Left colon (tissue), 2 donors: ENCODE results near the gene LAG3. TPM values are rescaled to one million over a fixed set of nuclear protein-coding genes. Genes with fewer than 3 reads are reported as not detected.
A peak's percentile ranks its signal among the peaks of the same experiment; 100 is the strongest.

ENCODE experiments used
- ATAC-seq: fragments of 200-7000 bp; cut with Tn5 transposase; one replicate; pipeline ENCODE4 v1.9.1; 2020; ENCODE audit warnings: mild to moderate bottlenecking, moderate library complexity
- DNase-seq, 2 donors: peaks; one replicate each; pipeline ENCODE4 v3.0.0-alpha.2; 2020
- intact Hi-C, 2 donors: fragments of 100-400 bp; cut with DNase I in 1 of 2; cut with micrococcal nuclease in 1 of 2; formaldehyde crosslinking; loops; one replicate each; pipeline versions ENCODE4 v1.11.2 to v1.14.0; 2022; cut with DNase I, micrococcal nuclease
- total RNA-seq, 2 donors: library from RNA; stranded (reverse); fragmentation: NEBNext Ultra II Directional; extraction: Animal tissue kit (Norgen Biotek cat#: 25700); gene quantifications; one replicate each; pipeline ENCODE4 v1.2.1, GENCODE V29; 2021
- donor health status: DM: no; HTN: no; CAD: no.
- donor health status: DM: yes; HTN: yes; CAD: no.

The LAG3 gene
- total RNA-seq, 2 donors from 2014 or later, result 0.89 to 1.6 TPM

DNA sequence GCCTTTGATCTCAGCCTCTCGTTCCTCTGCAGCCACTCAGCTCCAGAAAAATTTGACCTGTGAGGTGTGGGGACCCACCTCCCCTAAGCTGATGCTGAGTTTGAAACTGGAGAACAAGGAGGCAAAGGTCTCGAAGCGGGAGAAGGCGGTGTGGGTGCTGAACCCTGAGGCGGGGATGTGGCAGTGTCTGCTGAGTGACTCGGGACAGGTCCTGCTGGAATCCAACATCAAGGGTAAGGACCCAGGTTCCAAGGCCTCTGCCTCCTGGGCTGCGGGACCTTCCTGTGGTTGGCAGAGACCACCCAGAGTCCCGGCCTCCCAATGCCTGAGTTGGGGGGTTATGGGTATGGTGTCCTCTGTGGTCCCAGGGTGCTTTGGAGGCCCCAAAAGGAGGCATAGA, 44.8 kb downstream of the LAG3 start:
- intact Hi-C loops, result no loop called here
- ATAC-seq (no peak), DNase-seq (no peak)

DNA sequence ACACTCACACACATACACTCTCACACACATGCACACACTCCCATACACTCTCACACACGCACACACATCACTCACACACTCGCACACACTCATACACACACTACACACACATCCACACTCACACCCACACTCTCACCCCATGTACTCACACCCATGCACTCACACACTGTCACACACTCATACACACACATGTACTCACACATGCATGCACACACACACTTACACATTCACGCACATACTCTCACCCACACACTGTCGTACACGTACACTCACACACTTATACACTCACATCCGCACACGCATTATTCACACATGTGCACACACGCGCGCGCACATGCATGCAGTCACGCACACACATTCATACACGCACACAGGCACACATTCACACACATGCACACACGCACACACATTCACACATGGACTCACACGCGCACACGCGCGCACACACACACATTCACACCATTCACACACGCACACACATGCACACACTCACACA, 45.4 kb downstream of the LAG3 start:
- ATAC-seq, result no peak
- intact Hi-C loops, result no loop called here

DNA sequence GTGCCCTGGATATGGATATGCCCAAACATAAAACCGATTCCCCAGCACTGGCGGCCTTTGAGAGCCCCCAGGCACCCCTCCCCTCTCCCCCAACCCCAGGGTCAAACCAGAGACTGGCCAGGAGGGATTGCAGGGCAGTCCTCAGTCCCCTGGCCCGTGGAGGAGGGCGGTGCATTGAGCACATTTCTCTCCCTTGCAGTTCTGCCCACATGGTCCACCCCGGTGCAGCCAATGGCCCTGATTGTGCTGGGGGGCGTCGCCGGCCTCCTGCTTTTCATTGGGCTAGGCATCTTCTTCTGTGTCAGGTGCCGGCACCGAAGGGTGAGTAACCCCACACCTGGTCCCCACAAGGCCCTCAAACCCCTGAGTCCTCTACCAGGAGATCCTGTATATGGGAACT, 45.9 kb downstream of the LAG3 start:
- no peak for ATAC-seq
- DNase-seq, result no peak
- intact Hi-C loops, result no loop called here

More for the DNA sequence above, 45.4 kb downstream of the LAG3 start:
- no peak for DNase-seq

DNA sequence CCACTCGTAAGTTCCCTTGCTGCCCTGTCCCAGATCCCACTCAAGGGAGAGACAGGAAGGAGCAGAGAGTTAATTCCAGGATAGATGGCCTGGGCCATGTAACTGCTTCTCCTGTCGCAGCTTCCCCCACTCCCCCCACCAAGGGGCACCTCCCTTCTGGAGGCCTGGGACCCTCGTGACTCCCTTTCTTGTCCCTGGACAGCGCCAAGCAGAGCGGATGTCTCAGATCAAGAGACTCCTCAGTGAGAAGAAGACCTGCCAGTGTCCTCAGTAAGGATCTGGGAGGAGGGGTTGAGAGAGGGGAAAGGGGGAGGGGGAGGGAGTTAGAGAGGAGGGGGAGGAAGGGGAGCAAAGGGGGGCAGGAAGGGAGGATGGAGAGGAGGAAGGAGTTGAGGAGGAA, 46.3 kb downstream of the LAG3 start:
- DNase-seq (no peak), ATAC-seq (no peak)
- intact Hi-C loops, result no loop called here

DNA sequence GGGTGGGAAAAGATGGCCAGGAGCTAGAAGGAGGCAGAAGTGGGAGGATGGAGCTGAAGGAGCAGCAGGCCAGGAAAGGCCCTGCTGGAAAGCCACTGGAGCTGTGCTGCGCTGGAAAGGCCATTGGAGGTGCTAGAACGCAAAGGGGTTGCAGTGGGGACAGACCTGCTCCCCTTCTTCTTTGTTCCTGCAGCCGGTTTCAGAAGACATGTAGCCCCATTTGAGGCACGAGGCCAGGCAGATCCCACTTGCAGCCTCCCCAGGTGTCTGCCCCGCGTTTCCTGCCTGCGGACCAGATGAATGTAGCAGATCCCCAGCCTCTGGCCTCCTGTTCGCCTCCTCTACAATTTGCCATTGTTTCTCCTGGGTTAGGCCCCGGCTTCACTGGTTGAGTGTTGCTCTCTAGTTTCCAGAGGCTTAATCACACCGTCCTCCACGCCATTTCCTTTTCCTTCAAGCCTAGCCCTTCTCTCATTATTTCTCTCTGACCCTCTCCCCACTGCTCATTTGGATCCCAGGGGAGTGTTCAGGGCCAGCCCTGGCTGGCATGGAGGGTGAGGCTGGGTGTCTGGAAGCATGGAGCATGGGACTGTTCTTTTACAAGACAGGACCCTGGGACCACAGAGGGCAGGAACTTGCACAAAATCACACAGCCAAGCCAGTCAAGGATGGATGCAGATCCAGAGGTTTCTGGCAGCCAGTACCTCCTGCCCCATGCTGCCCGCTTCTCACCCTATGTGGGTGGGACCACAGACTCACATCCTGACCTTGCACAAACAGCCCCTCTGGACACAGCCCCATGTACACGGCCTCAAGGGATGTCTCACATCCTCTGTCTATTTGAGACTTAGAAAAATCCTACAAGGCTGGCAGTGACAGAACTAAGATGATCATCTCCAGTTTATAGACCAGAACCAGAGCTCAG, 47.0 kb downstream of the LAG3 start:
- ATAC-seq (no peak), DNase-seq (no peak)
- intact Hi-C loops, result loop anchor here in 1 of 2 donors (10.0 kb wide), 1 partner anchor 65 kb away; the partner anchor contains the start of gene MLF2

DNA sequence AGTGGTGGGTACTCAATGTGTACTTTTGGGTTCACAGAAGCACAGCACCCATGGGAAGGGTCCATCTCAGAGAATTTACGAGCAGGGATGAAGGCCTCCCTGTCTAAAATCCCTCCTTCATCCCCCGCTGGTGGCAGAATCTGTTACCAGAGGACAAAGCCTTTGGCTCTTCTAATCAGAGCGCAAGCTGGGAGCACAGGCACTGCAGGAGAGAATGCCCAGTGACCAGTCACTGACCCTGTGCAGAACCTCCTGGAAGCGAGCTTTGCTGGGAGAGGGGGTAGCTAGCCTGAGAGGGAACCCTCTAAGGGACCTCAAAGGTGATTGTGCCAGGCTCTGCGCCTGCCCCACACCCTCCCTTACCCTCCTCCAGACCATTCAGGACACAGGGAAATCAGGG, 47.8 kb downstream of the LAG3 start:
- DNase-seq (no peak), ATAC-seq (no peak)
- intact Hi-C loops, result loop anchor here in 1 of 2 donors (10.0 kb wide), 1 partner anchor 65 kb away; the partner anchor contains the start of gene MLF2

DNA sequence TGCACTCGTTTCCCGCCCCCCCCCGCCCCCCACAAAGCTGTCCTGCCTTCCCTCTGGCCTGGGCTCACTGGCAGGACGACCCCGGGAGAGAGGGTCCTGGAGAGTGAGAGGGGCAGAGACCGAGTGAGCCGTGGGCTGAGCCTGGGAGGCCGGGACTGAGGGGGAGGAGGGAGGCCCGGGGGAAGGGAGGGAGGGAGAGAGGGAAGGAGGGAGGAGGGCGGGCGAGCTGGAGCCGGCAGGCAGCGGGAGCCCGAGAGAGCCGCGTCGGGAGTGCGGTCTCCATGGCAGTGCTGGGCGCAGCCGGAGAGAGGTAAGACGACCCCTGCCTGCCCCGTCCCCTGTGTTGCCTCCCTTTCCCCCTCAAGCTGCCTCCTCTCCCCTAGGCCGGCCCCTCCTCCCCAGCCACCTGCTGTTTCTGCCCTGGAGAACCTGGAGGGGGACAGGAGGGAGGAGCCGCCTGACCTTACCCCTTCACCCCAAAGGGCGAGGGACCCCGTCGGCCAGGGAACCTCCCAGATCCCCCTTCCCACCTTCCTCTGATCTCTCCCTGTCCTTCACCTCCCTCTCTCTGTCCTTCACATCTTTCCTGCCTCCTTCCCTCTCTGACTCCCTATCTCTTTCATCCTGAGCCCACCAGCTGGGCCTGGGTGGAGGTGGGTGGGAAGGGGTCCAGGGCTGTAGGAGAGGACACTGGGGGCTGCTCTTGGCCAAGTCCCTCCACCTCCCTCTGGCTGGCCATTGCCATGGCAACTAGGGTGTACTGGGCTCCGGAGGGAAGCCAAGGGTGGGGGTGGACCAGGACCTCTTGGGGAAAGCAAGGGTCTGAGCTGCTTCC, 49.5 kb downstream of the LAG3 start, which contains the start of gene GPR162:
Gene GPR162 (plus strand): TSS at position 231 of the 835 bp plus-strand sequence. CDS start 2,078 bp downstream, outside the sequence.
- intact Hi-C loops, result loop anchor here in 1 of 2 donors (10.0 kb wide), 1 partner anchor 67 kb away; the partner anchor contains the start of gene MLF2
- ATAC-seq (peak; percentile 26), DNase-seq (peak in 1 of 2 donors; percentile 46)

DNA sequence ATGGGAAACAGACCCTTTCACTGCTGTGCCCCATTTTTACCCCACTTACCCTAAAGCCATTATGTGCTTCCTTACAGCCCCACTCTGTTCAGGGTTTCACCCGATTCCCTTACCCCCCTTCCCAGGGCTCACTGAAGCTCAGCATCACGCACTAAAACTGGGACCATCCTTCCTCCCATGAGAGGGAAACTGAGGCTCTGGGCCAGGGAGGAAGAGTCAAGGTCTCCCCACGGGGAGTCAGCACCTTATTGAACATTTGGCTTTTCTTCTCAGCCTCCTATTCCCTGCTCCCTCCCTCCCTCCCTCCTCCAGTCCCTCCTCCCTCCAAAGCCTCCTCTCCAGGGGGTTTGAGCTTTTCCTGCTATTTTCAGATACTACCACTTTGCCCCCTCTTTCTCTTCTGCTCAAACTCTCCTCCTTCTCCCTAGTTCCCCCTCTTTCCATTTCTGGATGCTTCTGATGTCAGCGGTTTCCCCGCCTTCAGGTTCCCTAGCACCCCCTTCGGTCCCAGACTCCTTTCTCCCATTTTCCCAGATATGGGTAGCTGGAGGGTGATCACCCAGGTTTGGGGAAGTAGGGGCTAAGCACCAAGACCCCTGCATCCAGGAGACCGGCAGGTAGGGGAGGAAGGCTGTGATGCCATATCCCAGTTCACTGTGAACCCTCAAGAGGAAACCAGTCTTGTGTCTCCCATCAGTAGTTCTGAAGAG, 50.3 kb downstream of the LAG3 start:
- ATAC-seq, result no peak
- intact Hi-C loops, result loop anchor here in 1 of 2 donors (10.0 kb wide), 1 partner anchor 68 kb away; the partner anchor contains the start of gene MLF2
- DNase-seq, result no peak

DNA sequence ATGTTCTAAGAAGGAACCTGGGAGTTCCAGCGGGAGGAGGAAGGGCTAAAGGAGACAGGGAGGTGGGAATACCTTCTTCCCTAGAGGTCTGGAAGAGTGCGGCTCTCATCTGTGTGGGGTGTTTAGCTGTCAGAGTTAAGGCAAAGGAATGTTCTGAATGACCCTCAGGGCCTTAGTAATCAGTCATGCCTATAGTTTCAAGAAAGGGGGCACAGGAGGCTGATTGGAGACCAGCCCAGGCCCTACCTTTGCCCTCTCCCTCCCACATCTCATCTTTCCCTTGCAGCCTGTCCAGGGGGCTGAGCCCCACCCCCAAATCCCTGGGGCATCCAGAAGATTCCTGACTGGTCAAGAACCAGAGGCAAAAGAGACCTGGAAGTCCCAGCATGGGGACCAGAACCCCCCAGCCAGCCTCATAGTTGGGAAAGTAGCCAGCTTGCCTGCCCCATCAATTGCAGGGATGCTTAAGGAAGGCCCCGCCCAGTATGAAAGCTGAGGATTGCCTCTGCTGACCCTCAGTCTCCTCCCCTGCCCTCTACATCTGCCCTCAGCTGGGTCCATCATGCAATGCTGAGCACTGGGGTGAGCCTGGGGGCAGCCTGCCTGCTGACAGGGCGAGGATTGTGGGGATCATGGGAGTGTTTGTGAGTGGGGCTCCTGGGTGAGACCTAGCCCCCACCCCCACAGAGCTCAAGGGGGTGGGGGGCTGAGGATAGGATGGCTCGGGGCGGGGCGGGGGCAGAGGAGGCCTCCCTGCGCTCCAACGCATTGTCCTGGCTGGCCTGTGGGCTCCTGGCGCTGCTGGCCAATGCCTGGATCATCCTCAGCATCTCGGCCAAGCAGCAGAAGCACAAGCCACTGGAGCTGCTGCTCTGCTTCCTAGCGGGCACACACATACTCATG, 51.1 kb downstream of the LAG3 start:
- no peak for DNase-seq
- ATAC-seq, result no peak
- intact Hi-C loops, result loop anchor here in 1 of 2 donors (10.0 kb wide), 1 partner anchor 69 kb away; the partner anchor contains the start of gene MLF2

DNA sequence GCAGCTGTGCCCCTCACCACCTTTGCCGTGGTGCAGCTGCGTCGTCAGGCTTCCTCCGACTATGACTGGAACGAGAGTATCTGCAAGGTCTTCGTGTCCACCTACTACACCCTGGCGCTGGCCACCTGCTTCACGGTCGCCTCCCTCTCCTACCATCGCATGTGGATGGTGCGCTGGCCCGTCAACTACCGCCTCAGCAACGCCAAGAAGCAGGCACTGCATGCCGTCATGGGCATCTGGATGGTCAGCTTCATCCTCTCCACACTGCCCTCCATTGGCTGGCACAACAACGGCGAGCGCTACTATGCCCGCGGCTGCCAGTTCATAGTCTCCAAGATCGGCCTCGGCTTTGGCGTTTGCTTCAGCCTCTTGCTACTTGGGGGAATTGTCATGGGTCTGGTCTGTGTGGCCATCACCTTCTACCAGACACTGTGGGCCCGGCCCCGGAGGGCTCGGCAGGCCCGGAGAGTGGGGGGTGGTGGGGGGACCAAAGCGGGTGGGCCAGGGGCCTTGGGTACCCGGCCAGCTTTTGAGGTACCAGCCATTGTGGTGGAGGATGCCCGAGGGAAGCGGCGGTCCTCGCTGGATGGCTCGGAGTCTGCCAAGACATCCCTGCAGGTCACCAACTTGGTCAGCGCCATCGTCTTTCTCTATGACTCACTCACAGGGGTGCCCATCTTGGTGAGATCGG, 51.9 kb downstream of the LAG3 start:
- intact Hi-C loops, result loop anchor here in 1 of 2 donors (10.0 kb wide), 1 partner anchor 69 kb away; the partner anchor contains the start of gene MLF2
- DNase-seq (peak in 1 of 2 donors; percentile 29), ATAC-seq (no peak)

DNA sequence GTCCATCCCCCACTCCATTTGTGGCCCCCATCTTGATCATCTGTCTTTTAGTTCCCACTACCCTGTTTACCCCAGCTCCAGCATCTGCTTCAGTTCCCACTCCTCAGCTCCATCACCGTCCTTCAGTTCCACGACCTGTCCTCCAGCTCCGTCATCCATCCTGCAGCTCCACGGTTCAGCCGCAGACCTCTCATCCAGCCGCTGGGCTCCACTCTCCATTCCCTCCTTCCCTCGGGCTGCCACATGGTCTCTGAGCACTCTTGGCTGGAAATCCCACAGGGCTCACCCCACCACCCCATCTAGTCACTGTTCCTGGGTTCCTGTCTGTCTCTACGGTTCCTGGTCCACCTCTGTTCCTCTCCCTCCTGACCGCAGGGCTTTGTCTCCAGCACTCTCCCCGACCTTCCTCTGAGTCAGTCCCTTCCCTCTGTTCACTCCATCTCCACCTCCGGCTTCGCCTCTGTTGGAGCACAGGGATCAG, 52.6 kb downstream of the LAG3 start:
- intact Hi-C loops, result loop anchor here (5.0 to 10.0 kb wide), 2 partner anchors 70 to 88 kb away; partner anchors contain the start of gene MLF2 (in 1 of the 2)
- DNase-seq (no peak), ATAC-seq (no peak)

DNA sequence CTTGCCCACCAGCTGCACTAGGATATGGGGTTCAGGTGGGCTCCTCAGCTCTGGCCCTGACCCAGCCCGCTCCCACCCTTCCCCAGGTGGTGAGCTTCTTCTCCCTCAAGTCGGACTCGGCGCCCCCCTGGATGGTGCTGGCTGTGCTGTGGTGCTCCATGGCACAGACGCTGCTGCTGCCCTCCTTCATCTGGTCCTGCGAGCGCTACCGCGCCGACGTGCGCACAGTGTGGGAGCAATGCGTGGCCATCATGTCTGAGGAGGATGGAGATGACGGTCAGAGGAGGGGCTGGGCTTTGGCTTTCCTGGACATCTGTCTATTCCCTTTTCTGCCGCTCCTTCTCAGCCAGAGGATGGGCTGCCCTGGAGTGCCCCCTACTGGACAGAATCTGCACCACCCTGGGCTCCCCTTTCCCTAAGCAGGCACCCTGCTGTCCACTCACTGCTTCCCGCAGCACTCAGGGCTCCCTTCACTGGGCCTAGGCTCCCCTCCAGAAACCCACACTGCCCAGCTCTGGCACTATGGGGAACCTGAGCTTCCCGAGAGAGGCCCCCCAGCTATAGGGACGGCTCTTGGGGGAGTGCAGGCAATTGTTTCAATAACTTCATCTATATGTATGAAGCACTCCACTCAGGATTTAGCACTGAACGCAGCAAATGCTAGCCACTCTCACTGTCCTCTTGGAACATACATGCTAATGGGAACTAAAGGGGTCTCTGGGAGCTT, 53.2 kb downstream of the LAG3 start:
- peak; percentile 79 for ATAC-seq
- intact Hi-C loops, result loop anchor here (5.0 to 10.0 kb wide), 2 partner anchors 71 to 88 kb away; partner anchors contain the start of gene MLF2 (in 1 of the 2)
- DNase-seq, result peak; percentile 71 to 88

DNA sequence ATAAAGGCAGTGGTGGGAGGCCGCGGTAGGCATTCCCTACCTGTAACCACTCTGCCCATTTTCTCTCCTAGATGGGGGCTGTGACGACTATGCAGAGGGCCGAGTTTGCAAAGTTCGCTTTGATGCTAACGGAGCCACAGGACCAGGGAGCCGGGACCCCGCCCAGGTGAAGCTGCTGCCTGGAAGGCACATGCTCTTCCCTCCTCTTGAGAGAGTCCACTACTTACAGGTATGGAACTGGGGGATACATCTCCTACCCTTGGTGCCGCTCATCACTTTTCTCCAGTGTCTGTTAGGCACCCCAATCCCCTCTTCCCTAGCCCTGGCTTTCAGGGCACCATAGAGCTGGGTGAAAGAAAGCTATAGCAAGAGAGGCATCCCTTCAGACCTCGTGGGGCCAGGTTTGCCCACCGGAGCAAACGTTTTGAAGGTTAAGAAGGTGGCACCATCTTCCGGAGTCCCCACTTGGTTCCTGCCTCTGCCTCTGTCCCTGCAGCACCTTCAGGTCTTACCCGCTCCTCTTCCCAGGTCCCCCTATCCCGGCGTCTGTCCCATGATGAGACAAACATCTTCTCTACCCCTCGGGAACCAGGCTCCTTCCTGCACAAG, 53.9 kb downstream of the LAG3 start:
- no peak for ATAC-seq
- intact Hi-C loops, result loop anchor here (5.0 to 10.0 kb wide), 2 partner anchors 71 to 89 kb away; partner anchors contain the start of gene MLF2 (in 1 of the 2)
- DNase-seq, result no peak

DNA sequence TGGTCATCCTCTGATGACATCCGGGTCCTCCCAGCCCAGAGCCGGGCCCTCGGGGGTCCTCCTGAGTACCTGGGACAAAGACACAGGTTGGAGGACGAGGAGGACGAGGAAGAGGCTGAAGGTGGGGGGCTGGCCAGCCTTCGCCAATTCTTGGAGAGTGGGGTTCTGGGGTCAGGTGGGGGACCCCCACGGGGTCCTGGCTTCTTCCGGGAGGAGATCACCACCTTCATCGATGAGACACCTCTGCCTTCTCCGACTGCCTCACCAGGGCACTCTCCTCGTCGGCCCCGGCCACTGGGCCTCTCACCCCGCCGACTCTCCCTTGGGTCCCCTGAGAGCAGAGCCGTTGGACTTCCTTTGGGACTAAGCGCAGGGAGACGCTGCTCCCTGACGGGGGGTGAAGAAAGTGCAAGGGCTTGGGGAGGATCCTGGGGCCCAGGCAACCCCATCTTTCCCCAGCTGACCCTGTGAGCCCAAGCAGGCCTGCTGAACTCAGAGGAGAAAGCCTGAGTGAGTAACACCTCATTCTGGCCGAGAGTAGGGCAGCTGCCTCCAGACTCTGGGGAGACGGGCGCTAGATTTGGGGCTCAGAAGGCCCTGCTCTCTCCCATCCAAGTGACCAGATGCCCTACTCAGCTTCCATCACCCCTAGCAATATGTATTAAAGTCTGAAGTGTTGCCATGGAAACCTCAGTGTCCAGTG, 54.6 kb downstream of the LAG3 start:
- intact Hi-C loops, result loop anchor here (5.0 to 10.0 kb wide), 2 partner anchors 72 to 90 kb away; partner anchors contain the start of gene MLF2 (in 1 of the 2)
- DNase-seq, result no peak
- no peak for ATAC-seq
